Left lung (tissue), 10 donors: Measurements from ENCODE around the gene TBL3. TPM values are rescaled to one million over a fixed set of nuclear protein-coding genes. Genes with fewer than 3 reads are reported as not detected.

ENCODE experiments used
- ATAC-seq: fragments of 200-7000 bp; cut with Tn5 transposase; one replicate; pipeline ENCODE4 v1.9.1; 2020; ENCODE audit warnings: moderate library complexity
- DNase-seq, 4 donors: peaks; one replicate each; pipeline ENCODE4 v3.0.0-alpha.2; 2013 to 2020
- H3K27ac ChIP-seq, 2 donors: fragments of 200-600 bp; sonication (generic) in 1 of 2; one replicate each; pipeline versions ENCODE4 v1.5.0 to v1.8.0; 2020 to 2021
- H3K27me3 ChIP-seq, 2 donors: fragments of 200-600 bp; sonication (generic) in 1 of 2; one replicate each; pipeline versions ENCODE4 v1.5.0 to v1.8.0; 2020 to 2021
- H3K36me3 ChIP-seq, 2 donors: fragments of 200-600 bp; sonication (generic) in 1 of 2; one replicate each; pipeline versions ENCODE4 v1.5.0 to v1.8.0; 2020 to 2021
- H3K4me1 ChIP-seq, 2 donors: fragments of 200-600 bp; one replicate each; pipeline ENCODE4 v1.8.0; 2021
- H3K4me3 ChIP-seq, 2 donors: fragments of 200-600 bp; sonication (generic) in 1 of 2; one replicate each; pipeline versions ENCODE4 v1.5.0 to v1.8.0; 2020 to 2021; ENCODE audit warnings: mild to moderate bottlenecking in 1 of 2
- H3K9me3 ChIP-seq, 2 donors: fragments of 200-600 bp; sonication (generic) in 1 of 2; one replicate each; pipeline versions ENCODE4 v1.5.0 to v1.8.0; 2020 to 2021
- intact Hi-C, 2 donors: fragments of 100-400 bp; cut with DNase I; formaldehyde crosslinking; loops; one replicate each; pipeline versions ENCODE4 v1.11.2 to v1.14.2; 2022
- polyA plus RNA-seq, 6 donors: library from polyadenylated mRNA; unstranded; fragments of 120-200 nt; gene quantifications; one replicate each; pipeline ENCODE4 v1.2.1, GENCODE V29; 2013; ENCODE audit not compliant: insufficient read length in 6 of 6
- total RNA-seq, 2 donors: library from RNA; stranded (reverse); fragmentation: NEBNext Ultra II Directional; extraction: Animal tissue kit (Norgen Biotek cat#: 25700); gene quantifications; one replicate each; pipeline ENCODE4 v1.2.1, GENCODE V29; 2021
- TF ChIP-seq, protein P1 (sequence below), 2 donors: fragments of 200-600 bp; sonication (generic) in 1 of 2; IDR thresholded peaks; one replicate each; pipeline versions ENCODE4 v1.5.0 to v1.8.0; 2021; ENCODE audit warnings: antibody characterized with exemption in 2 of 2
- donor health status: DM: no; HTN: yes; CAD: no.
- donor health status: DM: no; HTN: no; CAD: no.

The TBL3 gene
- total and polyA plus RNA-seq, 8 donors = 25.8 to 38.8 (median 31.0) TPM

DNA sequence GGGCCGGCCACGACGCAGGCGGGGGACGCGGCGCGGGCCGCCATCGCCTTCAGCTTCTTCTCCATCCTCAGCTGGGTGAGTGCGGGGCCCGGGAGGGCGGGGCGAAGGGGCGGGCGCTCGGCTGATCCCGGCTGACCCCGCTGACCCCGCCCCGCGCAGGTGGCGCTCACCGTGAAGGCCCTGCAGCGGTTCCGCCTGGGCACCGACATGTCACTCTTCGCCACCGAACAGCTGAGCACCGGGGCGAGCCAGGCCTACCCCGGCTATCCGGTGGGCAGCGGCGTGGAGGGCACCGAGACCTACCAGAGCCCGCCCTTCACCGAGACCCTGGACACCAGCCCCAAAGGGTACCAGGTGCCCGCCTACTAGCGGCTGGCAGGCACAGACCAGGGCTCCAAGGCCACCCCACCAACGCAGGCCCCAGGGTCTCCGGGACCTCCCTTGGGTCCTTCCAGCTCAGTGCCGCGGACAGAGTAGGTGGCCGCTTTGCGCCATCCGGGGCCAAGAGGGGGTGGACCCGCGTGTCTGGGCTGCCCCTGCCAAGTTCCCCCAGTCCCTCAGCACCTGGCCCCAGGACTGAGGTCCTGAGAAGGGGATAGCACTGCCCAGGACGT lies 21.0 kb downstream of the TBL3 start:
- Histone ChIP-seq H3K4me3 (peak overlapping the region in 1 of 2 donors; percentile 46), H3K27me3 (peaks cover 29 to 41% of the 10 kb centered on the region in 2 donors), H3K9me3 (peaks cover 0 to 5% of the 10 kb centered on the region in 2 donors), H3K4me1 (peaks cover 17 to 37% of the 10 kb centered on the region in 2 donors), H3K27ac (no peak overlapping the region), H3K36me3 (peaks cover 0 to 10% of the 10 kb centered on the region in 2 donors)
- DNase-seq (no peak), ATAC-seq (no peak)
- TF ChIP-seq, protein P1, sequence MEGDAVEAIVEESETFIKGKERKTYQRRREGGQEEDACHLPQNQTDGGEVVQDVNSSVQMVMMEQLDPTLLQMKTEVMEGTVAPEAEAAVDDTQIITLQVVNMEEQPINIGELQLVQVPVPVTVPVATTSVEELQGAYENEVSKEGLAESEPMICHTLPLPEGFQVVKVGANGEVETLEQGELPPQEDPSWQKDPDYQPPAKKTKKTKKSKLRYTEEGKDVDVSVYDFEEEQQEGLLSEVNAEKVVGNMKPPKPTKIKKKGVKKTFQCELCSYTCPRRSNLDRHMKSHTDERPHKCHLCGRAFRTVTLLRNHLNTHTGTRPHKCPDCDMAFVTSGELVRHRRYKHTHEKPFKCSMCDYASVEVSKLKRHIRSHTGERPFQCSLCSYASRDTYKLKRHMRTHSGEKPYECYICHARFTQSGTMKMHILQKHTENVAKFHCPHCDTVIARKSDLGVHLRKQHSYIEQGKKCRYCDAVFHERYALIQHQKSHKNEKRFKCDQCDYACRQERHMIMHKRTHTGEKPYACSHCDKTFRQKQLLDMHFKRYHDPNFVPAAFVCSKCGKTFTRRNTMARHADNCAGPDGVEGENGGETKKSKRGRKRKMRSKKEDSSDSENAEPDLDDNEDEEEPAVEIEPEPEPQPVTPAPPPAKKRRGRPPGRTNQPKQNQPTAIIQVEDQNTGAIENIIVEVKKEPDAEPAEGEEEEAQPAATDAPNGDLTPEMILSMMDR (IDR thresholded peaks at IDR 0.05) = no peak
- intact Hi-C loops = no loop called here

DNA sequence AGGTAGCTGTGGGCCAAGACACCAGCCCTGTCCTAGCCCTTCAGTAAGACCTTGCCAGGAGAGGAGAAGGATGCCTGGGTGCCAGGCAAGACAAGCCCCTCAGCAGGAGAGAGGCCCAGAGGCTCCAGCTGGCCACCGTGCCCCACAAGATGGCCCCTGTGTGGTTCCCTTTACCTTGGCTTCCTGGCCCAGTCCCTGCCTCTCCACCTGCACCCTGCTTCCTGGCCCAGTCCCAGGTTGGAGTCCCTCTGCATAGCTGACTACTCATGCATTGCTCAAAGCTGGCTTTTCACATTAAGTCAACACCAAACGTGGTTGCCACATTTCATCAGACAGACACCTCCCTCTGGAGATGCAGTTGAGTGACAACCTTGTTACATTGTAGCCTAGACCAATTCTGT lies 21.9 kb downstream of the TBL3 start:
- intact Hi-C loops = no loop called here
- Histone ChIP-seq H3K27me3 (peaks cover 24 to 32% of the 10 kb centered on the region in 2 donors), H3K36me3 (peaks cover 0 to 19% of the 10 kb centered on the region in 2 donors), H3K9me3 (peaks cover 0 to 5% of the 10 kb centered on the region in 2 donors), H3K4me3 (no peak overlapping the region), H3K4me1 (peaks cover 17 to 37% of the 10 kb centered on the region in 2 donors), H3K27ac (no peak overlapping the region)
- TF ChIP-seq, protein P1 (IDR thresholded peaks at IDR 0.05) = no peak
- DNase-seq (no peak), ATAC-seq (no peak)

DNA sequence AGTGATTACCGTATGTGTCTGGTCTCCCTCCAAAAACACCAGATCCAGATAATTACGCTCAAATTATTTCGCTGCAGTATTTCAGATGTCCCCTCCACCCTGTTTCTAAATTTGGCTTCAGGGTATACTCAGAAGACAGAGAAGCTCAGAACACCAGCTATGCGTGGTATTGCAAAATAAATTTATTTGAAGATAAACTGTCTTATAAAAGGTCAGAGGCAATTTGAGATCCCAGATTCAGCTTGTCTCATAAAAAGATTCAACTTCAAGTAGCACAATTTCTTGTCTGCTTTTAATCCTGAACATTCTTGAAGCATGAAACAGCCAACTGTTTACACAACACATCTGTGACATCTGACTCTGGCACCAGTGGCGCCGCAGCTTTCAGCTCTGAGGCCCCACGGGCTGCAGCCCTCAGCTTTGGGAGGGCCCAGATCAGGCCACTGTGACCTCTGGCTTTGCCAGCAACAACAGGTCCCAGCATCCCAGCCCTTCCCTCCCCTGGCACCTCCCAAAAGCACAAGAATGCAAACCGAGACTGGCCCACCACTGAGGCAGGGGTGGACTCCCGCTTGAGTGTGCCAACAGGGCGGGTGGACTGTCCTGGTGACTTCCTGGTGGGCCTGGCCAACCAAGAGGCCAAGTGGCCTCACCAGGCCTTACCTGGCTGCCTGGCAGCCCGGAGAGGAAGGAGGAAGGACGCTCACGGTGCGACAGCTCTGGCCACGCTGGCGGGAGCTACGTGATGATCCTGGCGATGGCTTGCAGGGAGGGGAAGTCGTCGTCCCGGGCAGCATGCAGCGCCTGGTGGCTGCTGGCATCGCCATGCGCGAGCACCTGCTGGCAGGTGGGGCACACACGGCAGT lies 25.9 kb downstream of the TBL3 start:
- Histone ChIP-seq H3K27ac (no peak overlapping the region), H3K4me3 (no peak overlapping the region), H3K36me3 (peaks cover 0 to 59% of the 10 kb centered on the region in 2 donors), H3K27me3 (no peaks in the 10 kb centered on the region), H3K9me3 (no peaks in the 10 kb centered on the region), H3K4me1 (peaks cover 0 to 5% of the 10 kb centered on the region in 2 donors)
- ATAC-seq = no peak
- intact Hi-C loops = no loop called here
- no peak for DNase-seq
- TF ChIP-seq, protein P1 (IDR thresholded peaks at IDR 0.05) = no peak

DNA sequence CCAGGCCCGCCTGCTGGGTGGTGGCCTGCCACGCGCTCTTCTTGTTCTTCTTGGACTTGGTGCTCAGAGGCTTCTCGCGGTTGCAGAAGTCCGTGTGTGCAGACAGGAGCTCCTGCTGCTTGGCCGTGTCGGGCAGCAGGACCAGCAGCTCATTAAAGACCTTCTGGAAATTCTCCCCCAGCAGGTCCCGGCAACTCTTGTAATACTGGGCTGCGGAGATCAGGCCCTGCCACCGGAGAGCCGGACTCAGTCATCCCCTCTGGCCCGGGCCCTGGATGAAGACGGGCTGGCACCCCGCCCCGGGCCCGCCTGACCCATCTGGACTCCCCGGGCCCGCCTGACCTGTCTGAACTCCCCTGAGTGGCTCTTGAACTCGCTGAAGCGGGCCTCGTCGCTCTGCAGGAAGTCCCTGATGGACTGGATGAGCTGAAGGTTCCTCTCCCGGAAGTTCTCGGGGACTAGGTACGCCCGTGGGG lies 26.5 kb downstream of the TBL3 start:
- ATAC-seq (no peak), DNase-seq (no peak)
- Histone ChIP-seq H3K27me3 (no peaks in the 10 kb centered on the region), H3K27ac (no peak overlapping the region), H3K4me1 (peaks cover 0 to 2% of the 10 kb centered on the region in 2 donors), H3K4me3 (no peak overlapping the region), H3K9me3 (no peaks in the 10 kb centered on the region), H3K36me3 (peaks cover 0 to 65% of the 10 kb centered on the region in 2 donors)
- TF ChIP-seq, protein P1 (IDR thresholded peaks at IDR 0.05) = no peak
- intact Hi-C loops = no loop called here
